ENCODE results near the gene IPO5.

IPO5 gene

DNA sequence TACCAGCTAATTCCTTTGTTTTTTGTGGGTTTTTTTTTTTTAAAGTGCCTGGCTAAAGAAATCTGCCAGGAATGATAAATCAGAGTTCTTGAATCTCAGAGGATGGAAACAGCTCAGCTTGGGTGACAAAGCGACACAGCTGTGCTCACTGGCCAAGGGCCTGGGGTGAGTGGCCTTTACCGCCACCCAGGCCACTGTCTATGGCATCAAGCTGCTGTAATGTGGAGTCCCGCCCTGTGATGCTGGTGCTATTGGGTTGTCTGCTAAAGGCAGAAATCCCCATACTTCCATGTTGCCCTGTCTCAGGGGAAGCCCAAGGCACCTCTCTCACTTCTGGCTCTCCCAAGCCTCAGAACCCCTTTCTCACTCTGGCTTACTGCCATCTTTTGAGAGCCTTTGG lies 106.8 kb downstream of the IPO5 start:
- Histone ChIP-seq H3K27me3 (ENCODE audit: control insufficient read depth, insufficient read depth, low read length) (no peaks in the 10 kb centered on the region), H3K36me3 (ENCODE audit: control insufficient read depth, insufficient read depth, low read length) (no peaks in the 10 kb centered on the region), H3K9me3 (ENCODE audit: control insufficient read depth, insufficient read depth, low read depth, low read length) (no peaks in the 10 kb centered on the region), H3K4me1 (ENCODE audit: control insufficient read depth, insufficient read depth, low read length) (peaks cover 5% of the 10 kb centered on the region), H3K27ac (ENCODE audit: low read depth, low read length) (no peak overlapping the region), H3K4me3 (ENCODE audit: low read depth, low read length) (no peak overlapping the region), H3K9ac (ENCODE audit: low read length) (no peak overlapping the region)

DNA sequence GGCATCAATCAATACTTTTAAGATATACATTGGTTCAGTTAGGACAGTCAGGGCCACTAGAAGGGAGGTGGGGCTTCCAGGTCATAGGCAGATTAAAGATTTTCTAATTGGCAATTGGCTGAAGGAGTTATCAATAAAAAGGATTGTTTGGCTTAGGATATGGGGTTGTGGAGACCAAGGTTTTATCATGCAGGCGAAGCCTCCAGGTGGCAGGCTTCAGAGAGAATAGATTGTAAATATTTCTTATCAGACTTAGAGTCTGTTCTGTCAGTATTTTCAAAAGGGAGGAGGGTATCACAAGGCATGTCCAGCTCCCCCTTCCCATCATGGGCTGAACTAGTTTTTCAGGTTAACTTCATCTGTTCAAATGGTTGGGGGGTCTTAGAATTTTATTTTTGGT lies 112.0 kb downstream of the IPO5 start:
- H3K9ac ChIP-seq (ENCODE audit: low read length) = no peak overlapping the region
- H3K9me3 ChIP-seq (ENCODE audit: control insufficient read depth, insufficient read depth, low read depth, low read length) = no peaks in the 10 kb centered on the region
- H3K27me3 ChIP-seq (ENCODE audit: control insufficient read depth, insufficient read depth, low read length) = no peaks in the 10 kb centered on the region
- H3K4me1 ChIP-seq (ENCODE audit: control insufficient read depth, insufficient read depth, low read length) = peaks cover 10% of the 10 kb centered on the region
- H3K4me3 ChIP-seq (ENCODE audit: low read depth, low read length) = no peak overlapping the region
- H3K36me3 ChIP-seq (ENCODE audit: control insufficient read depth, insufficient read depth, low read length) = no peaks in the 10 kb centered on the region
- H3K27ac ChIP-seq (ENCODE audit: low read depth, low read length) = no peak overlapping the region

DNA sequence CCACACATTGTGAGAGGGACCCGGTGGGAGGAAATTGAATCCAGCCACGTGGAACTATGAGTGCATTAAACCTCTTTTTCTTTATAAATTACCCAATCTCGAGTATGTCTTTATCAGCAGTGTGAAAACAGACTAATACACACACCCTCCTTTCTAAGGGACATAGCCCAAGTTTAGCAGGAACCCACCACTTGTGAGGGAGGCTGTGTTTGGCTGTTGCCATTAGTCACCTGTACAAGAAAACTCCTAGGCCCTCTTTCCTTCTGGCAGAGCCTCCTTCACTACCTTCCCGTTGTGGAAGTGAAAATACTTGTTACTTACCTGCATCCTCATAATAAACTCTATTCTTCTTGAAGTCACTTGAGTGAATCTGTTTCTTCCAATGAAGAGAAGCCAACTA lies 113.2 kb downstream of the IPO5 start:
- no peak overlapping the region for H3K4me3 ChIP-seq (ENCODE audit: low read depth, low read length)
- H3K27me3 ChIP-seq (ENCODE audit: control insufficient read depth, insufficient read depth, low read length) = no peaks in the 10 kb centered on the region
- H3K36me3 ChIP-seq (ENCODE audit: control insufficient read depth, insufficient read depth, low read length) = no peaks in the 10 kb centered on the region
- H3K9me3 ChIP-seq (ENCODE audit: control insufficient read depth, insufficient read depth, low read depth, low read length) = no peaks in the 10 kb centered on the region
- H3K27ac ChIP-seq (ENCODE audit: low read depth, low read length) = no peak overlapping the region
- no peak overlapping the region for H3K9ac ChIP-seq (ENCODE audit: low read length)
- H3K4me1 ChIP-seq (ENCODE audit: control insufficient read depth, insufficient read depth, low read length) = peaks cover 5% of the 10 kb centered on the region

DNA sequence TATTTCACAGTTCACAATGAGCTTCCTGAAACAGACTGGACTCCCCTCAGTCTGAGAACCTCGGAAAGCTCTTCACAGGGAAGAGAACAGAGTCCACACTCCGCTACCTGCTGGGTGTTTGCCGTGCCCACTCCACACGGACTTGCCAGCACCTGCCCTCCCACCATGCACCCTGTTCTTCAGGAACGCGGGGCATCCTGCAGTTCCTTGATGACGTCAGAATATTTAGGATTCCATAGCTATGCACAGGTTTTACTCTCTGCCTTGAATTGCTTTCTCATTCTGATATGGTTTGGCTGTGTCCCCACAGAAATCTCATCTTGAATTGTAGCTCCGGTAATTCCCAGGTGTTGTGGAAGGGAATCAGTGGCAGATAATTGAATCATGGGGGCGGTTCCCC lies 115.0 kb downstream of the IPO5 start:
- Histone ChIP-seq H3K27ac (ENCODE audit: low read depth, low read length) (no peak overlapping the region), H3K9ac (ENCODE audit: low read length) (no peak overlapping the region), H3K9me3 (ENCODE audit: control insufficient read depth, insufficient read depth, low read depth, low read length) (no peaks in the 10 kb centered on the region; the same call in 1 of the 2 replicates), H3K36me3 (ENCODE audit: control insufficient read depth, insufficient read depth, low read length) (no peaks in the 10 kb centered on the region), H3K27me3 (ENCODE audit: control insufficient read depth, insufficient read depth, low read length) (no peaks in the 10 kb centered on the region), H3K4me3 (ENCODE audit: low read depth, low read length) (no peak overlapping the region), H3K4me1 (ENCODE audit: control insufficient read depth, insufficient read depth, low read length) (peaks cover 4% of the 10 kb centered on the region)

DNA sequence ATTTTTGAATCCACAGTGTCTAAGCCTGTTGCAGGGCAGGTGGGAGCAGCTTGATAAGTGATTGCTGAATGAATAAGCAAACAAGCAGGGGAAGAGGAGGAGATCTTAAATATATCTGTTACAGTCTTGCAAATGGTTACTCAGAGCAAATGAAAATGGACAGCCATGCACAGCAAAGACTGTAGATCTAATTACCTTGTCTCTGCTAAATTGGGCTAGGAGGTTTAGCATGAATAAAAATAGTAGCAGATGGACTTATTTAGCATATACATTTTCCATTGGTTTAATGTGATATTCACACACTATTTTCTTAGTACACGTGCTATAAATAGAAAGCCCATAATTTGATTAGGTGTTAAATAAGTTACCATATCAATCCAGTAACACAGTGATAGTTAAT lies 116.5 kb downstream of the IPO5 start:
- Histone ChIP-seq H3K36me3 (ENCODE audit: control insufficient read depth, insufficient read depth, low read length) (no peaks in the 10 kb centered on the region), H3K9me3 (ENCODE audit: control insufficient read depth, insufficient read depth, low read depth, low read length) (no peaks in the 10 kb centered on the region; the same call in 1 of the 2 replicates), H3K27ac (ENCODE audit: low read depth, low read length) (no peak overlapping the region), H3K9ac (ENCODE audit: low read length) (no peak overlapping the region), H3K27me3 (ENCODE audit: control insufficient read depth, insufficient read depth, low read length) (no peaks in the 10 kb centered on the region), H3K4me1 (ENCODE audit: control insufficient read depth, insufficient read depth, low read length) (peaks cover 4% of the 10 kb centered on the region), H3K4me3 (ENCODE audit: low read depth, low read length) (no peak overlapping the region)

DNA sequence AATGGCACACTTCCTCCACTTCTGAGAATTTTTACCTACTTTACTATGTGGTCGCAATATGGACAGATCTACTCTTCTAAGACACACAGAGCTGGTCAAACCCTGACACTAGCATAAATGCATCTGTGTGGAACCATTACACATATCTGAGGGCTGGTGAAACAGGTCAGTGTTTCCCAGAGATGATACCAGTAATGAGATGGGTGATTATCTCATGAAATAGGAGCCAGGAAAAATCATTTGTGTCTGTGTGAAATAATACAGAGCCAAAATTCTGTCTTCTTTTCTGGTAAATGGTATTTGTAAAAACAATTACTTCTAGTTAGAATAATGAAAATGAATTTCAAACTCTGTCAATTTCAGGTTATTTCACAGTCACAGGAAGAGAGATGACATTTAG lies 117.8 kb downstream of the IPO5 start:
- Histone ChIP-seq H3K9me3 (ENCODE audit: control insufficient read depth, insufficient read depth, low read depth, low read length) (peaks cover 3% of the 10 kb centered on the region), H3K27me3 (ENCODE audit: control insufficient read depth, insufficient read depth, low read length) (no peaks in the 10 kb centered on the region), H3K9ac (ENCODE audit: low read length) (no peak overlapping the region), H3K36me3 (ENCODE audit: control insufficient read depth, insufficient read depth, low read length) (no peaks in the 10 kb centered on the region), H3K4me1 (ENCODE audit: control insufficient read depth, insufficient read depth, low read length) (peaks cover 4% of the 10 kb centered on the region), H3K27ac (ENCODE audit: low read depth, low read length) (no peak overlapping the region), H3K4me3 (ENCODE audit: low read depth, low read length) (no peak overlapping the region)

DNA sequence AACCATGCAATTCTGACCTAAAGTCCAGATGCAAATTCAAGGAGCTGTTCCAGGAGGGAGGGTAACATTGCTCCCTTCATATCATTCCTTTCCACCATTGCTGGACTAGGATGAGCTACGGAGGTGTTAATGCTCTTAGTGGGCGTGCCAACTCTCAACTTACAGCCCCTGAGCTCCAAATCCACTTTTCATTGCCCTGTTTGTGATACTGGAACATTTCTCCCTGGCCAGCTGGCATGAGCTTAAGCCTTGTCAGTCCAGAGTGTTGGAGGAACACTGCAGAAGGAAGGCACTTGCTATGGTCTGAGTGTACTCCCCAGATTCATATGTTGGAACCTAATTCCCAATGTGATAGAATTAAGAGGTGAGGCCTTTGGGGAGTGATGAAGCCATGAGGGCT lies 119.0 kb downstream of the IPO5 start:
- H3K9me3 ChIP-seq (ENCODE audit: control insufficient read depth, insufficient read depth, low read depth, low read length) = peaks cover 3% of the 10 kb centered on the region
- H3K9ac ChIP-seq (ENCODE audit: low read length) = no peak overlapping the region
- no peaks in the 10 kb centered on the region for H3K27me3 ChIP-seq (ENCODE audit: control insufficient read depth, insufficient read depth, low read length)
- no peak overlapping the region for H3K4me3 ChIP-seq (ENCODE audit: low read depth, low read length)
- H3K36me3 ChIP-seq (ENCODE audit: control insufficient read depth, insufficient read depth, low read length) = no peaks in the 10 kb centered on the region
- H3K4me1 ChIP-seq (ENCODE audit: control insufficient read depth, insufficient read depth, low read length) = peaks cover 4% of the 10 kb centered on the region
- no peak overlapping the region for H3K27ac ChIP-seq (ENCODE audit: low read depth, low read length)

All from HUES6 (cell line).